Measurements from ENCODE around the gene CCDC6. TPM values are rescaled to one million over a fixed set of nuclear protein-coding genes. Genes with fewer than 3 reads are reported as not detected.

The CCDC6 gene
- total and polyA plus RNA-seq, 2 of the 8 experiments (the other 6 are each of a cell fraction or from before 2014, with no cell fraction given) = 42.2 to 74.4 TPM

DNA sequence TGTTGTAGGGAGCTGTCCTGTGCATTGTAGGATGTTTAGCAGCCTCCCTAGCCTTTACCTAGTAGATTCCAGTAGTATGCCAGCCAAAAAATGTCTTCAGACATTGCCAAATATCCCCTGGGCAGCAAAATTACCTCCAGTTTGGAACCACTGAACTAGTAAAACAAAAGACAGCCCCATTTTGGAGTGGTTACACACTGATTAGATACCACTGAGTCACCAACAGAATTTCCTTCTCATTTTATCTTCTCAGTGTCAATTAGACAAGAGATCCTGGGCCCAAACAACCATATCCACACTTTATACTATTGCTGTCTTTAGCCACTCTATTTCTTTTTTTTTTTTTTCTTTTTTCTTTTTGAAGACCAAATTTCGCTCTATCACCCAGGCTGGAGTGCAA, 3.5 kb upstream of the CCDC6 start:
- H3K23ac ChIP-seq (ENCODE audit: insufficient read length) = no peak overlapping the region
- peak overlapping the region; percentile 48; the same call in 1 of the 2 replicates for H2BK20ac ChIP-seq (ENCODE audit: low read length)
- TF ChIP-seq, protein P1, sequence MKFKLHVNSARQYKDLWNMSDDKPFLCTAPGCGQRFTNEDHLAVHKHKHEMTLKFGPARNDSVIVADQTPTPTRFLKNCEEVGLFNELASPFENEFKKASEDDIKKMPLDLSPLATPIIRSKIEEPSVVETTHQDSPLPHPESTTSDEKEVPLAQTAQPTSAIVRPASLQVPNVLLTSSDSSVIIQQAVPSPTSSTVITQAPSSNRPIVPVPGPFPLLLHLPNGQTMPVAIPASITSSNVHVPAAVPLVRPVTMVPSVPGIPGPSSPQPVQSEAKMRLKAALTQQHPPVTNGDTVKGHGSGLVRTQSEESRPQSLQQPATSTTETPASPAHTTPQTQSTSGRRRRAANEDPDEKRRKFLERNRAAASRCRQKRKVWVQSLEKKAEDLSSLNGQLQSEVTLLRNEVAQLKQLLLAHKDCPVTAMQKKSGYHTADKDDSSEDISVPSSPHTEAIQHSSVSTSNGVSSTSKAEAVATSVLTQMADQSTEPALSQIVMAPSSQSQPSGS (IDR thresholded peaks at IDR 0.05; ENCODE audit: low read length) = no peak
- no peak for TF ChIP-seq CREB1 (IDR thresholded peaks at IDR 0.05)
- no peak for TF ChIP-seq POU5F1 (IDR thresholded peaks at IDR 0.05; ENCODE audit: low read depth, low read length)
- TF ChIP-seq SAP30 (IDR thresholded peaks at IDR 0.05; ENCODE audit: insufficient read depth, insufficient replicate concordance, low read length) = no peak
- TF ChIP-seq CTBP2 (IDR thresholded peaks at IDR 0.05; ENCODE audit: borderline replicate concordance, insufficient read depth, insufficient read length, low read length) = no peak
- TF ChIP-seq SIRT6 (IDR thresholded peaks at IDR 0.05; ENCODE audit: low read length) = no peak
- TF ChIP-seq JUND (IDR thresholded peaks at IDR 0.05; ENCODE audit: low read length) = no peak
- WGBS, 2 experiments (ENCODE audit: extremely low coverage in 1 of 2, insufficient coverage in 1 of 2, insufficient read length in 1 of 2, insufficient replicate concordance in 2 of 2, low coverage in 1 of 2, low lambda C conversion rate in 2 of 2, missing lambda C conversion rate in 1 of 2) = no CpG with 5 or more reads among the region's 1 CpG
- no peak overlapping the region for H3K14ac ChIP-seq (ENCODE audit: insufficient read length)
- no peak overlapping the region for H3K27ac ChIP-seq (ENCODE audit: low read depth, low read length)
- peaks cover 10% of the 10 kb centered on the region for H3K23me2 ChIP-seq (ENCODE audit: low read depth, low read length)
- DNase-seq (ENCODE audit: low read depth in 1 of 2, low spot score in 2 of 2) = no peak
- H3K27me3 ChIP-seq (replicated peaks in 1 of 4; ENCODE audit: control insufficient read depth in 3 of 4, extremely low read depth in 1 of 4, insufficient read depth in 3 of 4, low read length in 3 of 4) = no peaks in the 10 kb centered on the region
- H4K91ac ChIP-seq (replicated peaks; ENCODE audit: insufficient read length, low read length) = no peak overlapping the region
- no peak overlapping the region for H3K4me2 ChIP-seq (ENCODE audit: insufficient read depth in 1 of 2, low read depth in 2 of 2, low read length in 2 of 2)
- no peak overlapping the region for H2AK5ac ChIP-seq (ENCODE audit: low read depth, low read length)
- no peak overlapping the region for H3K56ac ChIP-seq (replicated peaks; ENCODE audit: insufficient read length, low read depth, low read length)
- H4K5ac ChIP-seq (ENCODE audit: insufficient read length, low read depth, low read length) = no peak overlapping the region
- FAIRE-seq = no peak
- H3K9ac ChIP-seq (replicated peaks in 1 of 4; ENCODE audit: extremely low read depth in 1 of 4, low read depth in 3 of 4, low read length in 3 of 4) = no peak overlapping the region
- H3K9me3 ChIP-seq (ENCODE audit: insufficient read depth in 2 of 2, low read depth in 1 of 2, low read length in 1 of 2) = peaks cover 0 to 5% of the 10 kb centered on the region in 2 experiments; a peak in 2 of 4 replicates
- H4K20me1 ChIP-seq (replicated peaks in 1 of 2; ENCODE audit: control insufficient read depth in 1 of 2, insufficient read depth in 2 of 2, low read length in 2 of 2) = peaks cover 4% of the 10 kb centered on the region in 2 experiments
- ChIA-PET POLR2A (ENCODE audit: partially characterized antibody) (no interaction called here), CTCF (ENCODE audit: partially characterized antibody) (interaction anchor here (1.4 kb wide), 1 partner anchor 11 kb away, joined by 4 read pairs; no protein-coding TSS in a partner anchor)
- peaks cover 0 to 10% (median 6%) of the 10 kb centered on the region in 4 experiments; a peak in 4 of 7 replicates for H3K4me1 ChIP-seq (replicated peaks in 1 of 4; ENCODE audit: control insufficient read depth in 3 of 4, insufficient read depth in 4 of 4, low read length in 3 of 4)
- H3K79me2 ChIP-seq (ENCODE audit: control insufficient read depth in 1 of 2, insufficient read depth in 2 of 2, low read length in 2 of 2) = peaks cover 7 to 13% of the 10 kb centered on the region in 2 experiments
- H3K18ac ChIP-seq (ENCODE audit: extremely low read depth, low read length) = no peak overlapping the region
- no peak overlapping the region for H4K8ac ChIP-seq (ENCODE audit: extremely low read depth, insufficient read depth, low read length)
- H2BK15ac ChIP-seq (ENCODE audit: low read length) = no peak overlapping the region
- H2BK120ac ChIP-seq (replicated peaks; ENCODE audit: low read depth, low read length) = peak overlapping the region; percentile 87
- 0 out of 2 replicates have a peak, but pooled peaks cover 2% of the 10 kb centered on the region for H3K79me1 ChIP-seq (ENCODE audit: low read depth, low read length)
- no peak overlapping the region for H3K4ac ChIP-seq (replicated peaks; ENCODE audit: insufficient read length, low read depth, low read length)
- no peak overlapping the region for H3K4me3 ChIP-seq (ENCODE audit: extremely low read depth in 1 of 4, insufficient read depth in 2 of 4, low read depth in 3 of 4, low read length in 4 of 4)
- H2BK5ac ChIP-seq (ENCODE audit: low read depth, low read length) = no peak overlapping the region
- no peak overlapping the region for H2AFZ ChIP-seq (ENCODE audit: low read length)
- H3K36me3 ChIP-seq (ENCODE audit: control insufficient read depth in 2 of 4, insufficient read depth in 4 of 4, low read length in 3 of 4) = no peaks in the 10 kb centered on the region
- H2BK12ac ChIP-seq (ENCODE audit: low read depth, low read length) = no peak overlapping the region

All from H1 (cell line).